ENCODE results near the gene RGS13.
"Not testable (repeated sequence)": the region's sequence is repeated elsewhere in the genome, so short reads cannot be mapped to it uniquely, and the experiment has no call there.

RGS13 gene

GRCh38 chr1:192683081-192683480, 47.1 kb downstream of the RGS13 start:
- DNase-seq = not testable (repeated sequence)

- no peak for DNase-seq
These were observed 53.5 kb downstream of the RGS13 start for GRCh38 chr1:192689459-192689858.

GRCh38 chr1:192691041-192691440, 55.1 kb downstream of the RGS13 start:
- no peak for DNase-seq

- no peak for DNase-seq
These were observed 60.1 kb downstream of the RGS13 start for GRCh38 chr1:192696082-192696481.

GRCh38 chr1:192697771-192698170, 61.8 kb downstream of the RGS13 start:
- no peak for DNase-seq

- DNase-seq = no peak
These were observed 62.8 kb downstream of the RGS13 start for GRCh38 chr1:192698731-192699130.

- no peak for DNase-seq
These were observed 64.9 kb downstream of the RGS13 start for GRCh38 chr1:192700834-192701271.

GRCh38 chr1:192702212-192702902, 66.4 kb downstream of the RGS13 start:
- DNase-seq = no peak

- DNase-seq = no peak
These were observed 67.6 kb downstream of the RGS13 start for GRCh38 chr1:192703283-192704206.

GRCh38 chr1:192705510-192705909, 69.6 kb downstream of the RGS13 start:
- DNase-seq = no peak

GRCh38 chr1:192706936-192707335, 71.0 kb downstream of the RGS13 start:
- no peak for DNase-seq

GRCh38 chr1:192707978-192708547, 72.1 kb downstream of the RGS13 start:
- no peak for DNase-seq

GRCh38 chr1:192709544-192709943, 73.6 kb downstream of the RGS13 start:
- no peak for DNase-seq

Measured in effector CD8-positive, alpha-beta T cell (primary cell).